Mammary epithelial cell (primary cell): Measurements from ENCODE around the gene SETDB1.

Source experiments
- EZH2 ChIP-seq: IDR thresholded peaks from 2 replicates; pipeline ENCODE4 v1.6.1; 2012; ENCODE audit warnings: low read length, inconsistent platforms, borderline replicate concordance
- TF ChIP-seq, protein P1 (sequence below), 2 donors: IDR thresholded peaks in 1 of 2; conservative IDR thresholded peaks in 1 of 2; 2 replicates each; pipeline ENCODE4 v1.5.1; 2011 to 2012; ENCODE audit warnings: inconsistent platforms in 2 of 2, low read length in 2 of 2, mild to moderate bottlenecking in 2 of 2, control low read depth in 1 of 2, low read depth in 1 of 2; ENCODE audit not compliant: insufficient read depth in 1 of 2; ENCODE audit errors: extremely low read depth in 1 of 2

GRCh38 chr1:151005729-151006319, 79.7 kb downstream of the SETDB1 start:
- TF ChIP-seq, protein P1, sequence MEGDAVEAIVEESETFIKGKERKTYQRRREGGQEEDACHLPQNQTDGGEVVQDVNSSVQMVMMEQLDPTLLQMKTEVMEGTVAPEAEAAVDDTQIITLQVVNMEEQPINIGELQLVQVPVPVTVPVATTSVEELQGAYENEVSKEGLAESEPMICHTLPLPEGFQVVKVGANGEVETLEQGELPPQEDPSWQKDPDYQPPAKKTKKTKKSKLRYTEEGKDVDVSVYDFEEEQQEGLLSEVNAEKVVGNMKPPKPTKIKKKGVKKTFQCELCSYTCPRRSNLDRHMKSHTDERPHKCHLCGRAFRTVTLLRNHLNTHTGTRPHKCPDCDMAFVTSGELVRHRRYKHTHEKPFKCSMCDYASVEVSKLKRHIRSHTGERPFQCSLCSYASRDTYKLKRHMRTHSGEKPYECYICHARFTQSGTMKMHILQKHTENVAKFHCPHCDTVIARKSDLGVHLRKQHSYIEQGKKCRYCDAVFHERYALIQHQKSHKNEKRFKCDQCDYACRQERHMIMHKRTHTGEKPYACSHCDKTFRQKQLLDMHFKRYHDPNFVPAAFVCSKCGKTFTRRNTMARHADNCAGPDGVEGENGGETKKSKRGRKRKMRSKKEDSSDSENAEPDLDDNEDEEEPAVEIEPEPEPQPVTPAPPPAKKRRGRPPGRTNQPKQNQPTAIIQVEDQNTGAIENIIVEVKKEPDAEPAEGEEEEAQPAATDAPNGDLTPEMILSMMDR (conservative IDR thresholded peaks at IDR 0.05 in 1 of 2, IDR thresholded peaks at IDR 0.05 in 1 of 2; ENCODE audit: extremely low read depth in 1 of 2, insufficient read depth in 1 of 2, low read depth in 1 of 2, low read length in 2 of 2) = no peak
- TF ChIP-seq EZH2 = no peak
